GM23338 (cell line): ENCODE data around the gene MGRN1. TPM values are rescaled to one million over a fixed set of nuclear protein-coding genes. Genes with fewer than 3 reads are reported as not detected.

ENCODE experiments used
- ATAC-seq: fragments of 200-7000 bp; cut with Tn5 transposase; 3 replicates; pipeline ENCODE4 v1.9.1; 2020
- DNase-seq: peaks from one replicate; pipeline ENCODE4 v3.0.0-alpha.2; 2015; ENCODE audit warnings: low spot score
- H2AFZ ChIP-seq: fragments of 200-600 bp; sonication (generic); 2 replicates; pipeline ENCODE4 v1.8.0; 2016; ENCODE audit warnings: antibody characterized with exemption, mild to moderate bottlenecking, moderate library complexity
- H3F3A ChIP-seq: fragments of 200-600 bp; sonication (generic); replicated peaks from 2 replicates; pipeline ENCODE4 v1.8.0; 2017; ENCODE audit warnings: antibody characterized with exemption, mixed run types, low read depth
- H3K27ac ChIP-seq: fragments of 200-600 bp; sonication (generic); 2 replicates; pipeline ENCODE4 v1.6.1; 2016; ENCODE audit warnings: low read depth
- H3K27me3 ChIP-seq: fragments of 200-600 bp; sonication (generic); 2 replicates; pipeline ENCODE4 v1.8.0; 2016; ENCODE audit warnings: mild to moderate bottlenecking, mixed run types, moderate library complexity; ENCODE audit not compliant: insufficient read depth
- H3K36me3 ChIP-seq: fragments of 200-600 bp; sonication (generic); 2 replicates; pipeline ENCODE4 v1.8.0; 2016; ENCODE audit warnings: mild to moderate bottlenecking; ENCODE audit not compliant: insufficient read depth
- H3K4me1 ChIP-seq: fragments of 200-600 bp; sonication (generic); 2 replicates; pipeline ENCODE4 v1.8.0; 2016; ENCODE audit warnings: mild to moderate bottlenecking, moderate library complexity; ENCODE audit not compliant: insufficient read depth
- H3K4me2 ChIP-seq: fragments of 200-600 bp; sonication (generic); 2 replicates; pipeline ENCODE4 v1.7.1; 2017; ENCODE audit warnings: mixed run types
- H3K4me3 ChIP-seq: fragments of 200-600 bp; sonication (generic); 2 replicates; pipeline ENCODE4 v1.6.1; 2016; ENCODE audit warnings: mixed run types
- H3K79me2 ChIP-seq: fragments of 200-600 bp; sonication (generic); replicated peaks from 2 replicates; pipeline ENCODE4 v1.8.0; 2017; ENCODE audit warnings: mild to moderate bottlenecking; ENCODE audit not compliant: insufficient read depth
- H3K9me2 ChIP-seq: fragments of 200-600 bp; sonication (generic); 2 replicates; pipeline ENCODE4 v1.8.0; 2017; ENCODE audit not compliant: insufficient read depth
- H4K20me1 ChIP-seq: fragments of 200-600 bp; sonication (generic); replicated peaks from 2 replicates; pipeline ENCODE4 v1.8.0; 2017; ENCODE audit warnings: mild to moderate bottlenecking; ENCODE audit not compliant: insufficient read depth
- H3K27ac Mint-ChIP-seq: 2 replicates; pipeline ENCODE4 v1.8.0; 2020; ENCODE audit warnings: inconsistent platforms, mild to moderate bottlenecking, moderate library complexity, mixed read lengths
- H3K27me3 Mint-ChIP-seq: 3 replicates; pipeline ENCODE4 v1.8.0; 2022; ENCODE audit warnings: low read depth, mild to moderate bottlenecking, moderate library complexity, mixed read lengths, inconsistent platforms; ENCODE audit not compliant: insufficient read depth, poor library complexity
- H3K36me3 Mint-ChIP-seq: 3 replicates; pipeline ENCODE4 v1.8.0; 2021; ENCODE audit warnings: low read depth, mild to moderate bottlenecking, inconsistent platforms, moderate library complexity, mixed read lengths
- H3K4me1 Mint-ChIP-seq: 3 replicates; pipeline ENCODE4 v1.8.0; 2020; ENCODE audit warnings: mild to moderate bottlenecking, inconsistent platforms, mixed read lengths
- H3K4me3 Mint-ChIP-seq: 3 replicates; pipeline ENCODE4 v1.8.0; 2021; ENCODE audit warnings: moderate library complexity, mild to moderate bottlenecking, inconsistent platforms, mixed read lengths
- H3K9me3 Mint-ChIP-seq: 3 replicates; pipeline ENCODE4 v1.8.0; 2020; ENCODE audit warnings: moderate library complexity, mild to moderate bottlenecking, inconsistent platforms, mixed read lengths
- CREB1 ChIP-seq: fragments of 250-450 bp; sonication (Bioruptor Pico); IDR thresholded peaks from 2 replicates; pipeline ENCODE4 v1.5.0; 2020; ENCODE audit warnings: low read depth, mild to moderate bottlenecking, moderate library complexity
- EZH2 ChIP-seq: fragments of 200-600 bp; sonication (generic); IDR thresholded peaks from one replicate; pipeline ENCODE4 v1.8.0; 2017; ENCODE audit warnings: antibody characterized with exemption, mild to moderate bottlenecking, low read depth; ENCODE audit not compliant: unreplicated experiment
- JUNB ChIP-seq: IDR thresholded peaks from one replicate; pipeline ENCODE4 v1.6.1; 2016; ENCODE audit warnings: antibody characterized with exemption; ENCODE audit not compliant: unreplicated experiment
- POLR2AphosphoS5 ChIP-seq: IDR thresholded peaks from 2 replicates; pipeline ENCODE4 v1.6.1; 2016; ENCODE audit warnings: antibody characterized with exemption, low read depth
- polyA plus RNA-seq: library from polyadenylated mRNA; unstranded; fragments of >200 nt; fragmentation: Nextera tagmentation; extraction: Ambion mirVana; gene quantifications from 2 replicates; pipeline ENCODE4 v1.2.1, GENCODE V29; 2016
- total RNA-seq: library from RNA; depleted of rRNA; stranded (reverse); fragments of >200 nt; shearing (Covaris generic); gene quantifications from 2 replicates; pipeline ENCODE4 v1.2.3, GENCODE V29; 2014
- TF ChIP-seq, protein P1 (sequence below): fragments of 250-450 bp; sonication (Bioruptor Pico); IDR thresholded peaks from 2 replicates; pipeline ENCODE4 v1.5.0; 2020; ENCODE audit warnings: mild to moderate bottlenecking, moderate library complexity

MGRN1 gene
- total and polyA plus RNA-seq, 2 experiments from 2014 or later, result 13.1 to 71.8 TPM

DNA sequence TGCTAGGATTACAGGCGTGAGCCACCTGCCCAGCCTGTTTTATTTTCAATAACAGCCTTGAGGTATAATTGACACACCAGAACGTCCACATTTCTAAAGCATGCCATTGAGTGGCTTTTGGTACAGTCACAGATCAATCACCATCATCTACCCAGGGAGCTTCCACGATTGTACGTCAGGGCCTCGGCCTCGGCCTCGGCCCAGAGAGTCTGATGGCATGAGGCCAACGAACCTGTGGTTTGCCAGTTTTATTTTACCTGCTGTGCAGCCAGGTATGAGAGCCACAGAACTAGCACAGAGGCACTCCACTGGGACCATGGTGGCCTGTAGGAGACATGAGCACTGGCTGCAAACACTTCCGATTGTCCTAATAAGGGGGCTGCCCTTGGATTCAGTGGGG lies 18.3 kb upstream of the MGRN1 start (continued):
- TF ChIP-seq, protein P1, sequence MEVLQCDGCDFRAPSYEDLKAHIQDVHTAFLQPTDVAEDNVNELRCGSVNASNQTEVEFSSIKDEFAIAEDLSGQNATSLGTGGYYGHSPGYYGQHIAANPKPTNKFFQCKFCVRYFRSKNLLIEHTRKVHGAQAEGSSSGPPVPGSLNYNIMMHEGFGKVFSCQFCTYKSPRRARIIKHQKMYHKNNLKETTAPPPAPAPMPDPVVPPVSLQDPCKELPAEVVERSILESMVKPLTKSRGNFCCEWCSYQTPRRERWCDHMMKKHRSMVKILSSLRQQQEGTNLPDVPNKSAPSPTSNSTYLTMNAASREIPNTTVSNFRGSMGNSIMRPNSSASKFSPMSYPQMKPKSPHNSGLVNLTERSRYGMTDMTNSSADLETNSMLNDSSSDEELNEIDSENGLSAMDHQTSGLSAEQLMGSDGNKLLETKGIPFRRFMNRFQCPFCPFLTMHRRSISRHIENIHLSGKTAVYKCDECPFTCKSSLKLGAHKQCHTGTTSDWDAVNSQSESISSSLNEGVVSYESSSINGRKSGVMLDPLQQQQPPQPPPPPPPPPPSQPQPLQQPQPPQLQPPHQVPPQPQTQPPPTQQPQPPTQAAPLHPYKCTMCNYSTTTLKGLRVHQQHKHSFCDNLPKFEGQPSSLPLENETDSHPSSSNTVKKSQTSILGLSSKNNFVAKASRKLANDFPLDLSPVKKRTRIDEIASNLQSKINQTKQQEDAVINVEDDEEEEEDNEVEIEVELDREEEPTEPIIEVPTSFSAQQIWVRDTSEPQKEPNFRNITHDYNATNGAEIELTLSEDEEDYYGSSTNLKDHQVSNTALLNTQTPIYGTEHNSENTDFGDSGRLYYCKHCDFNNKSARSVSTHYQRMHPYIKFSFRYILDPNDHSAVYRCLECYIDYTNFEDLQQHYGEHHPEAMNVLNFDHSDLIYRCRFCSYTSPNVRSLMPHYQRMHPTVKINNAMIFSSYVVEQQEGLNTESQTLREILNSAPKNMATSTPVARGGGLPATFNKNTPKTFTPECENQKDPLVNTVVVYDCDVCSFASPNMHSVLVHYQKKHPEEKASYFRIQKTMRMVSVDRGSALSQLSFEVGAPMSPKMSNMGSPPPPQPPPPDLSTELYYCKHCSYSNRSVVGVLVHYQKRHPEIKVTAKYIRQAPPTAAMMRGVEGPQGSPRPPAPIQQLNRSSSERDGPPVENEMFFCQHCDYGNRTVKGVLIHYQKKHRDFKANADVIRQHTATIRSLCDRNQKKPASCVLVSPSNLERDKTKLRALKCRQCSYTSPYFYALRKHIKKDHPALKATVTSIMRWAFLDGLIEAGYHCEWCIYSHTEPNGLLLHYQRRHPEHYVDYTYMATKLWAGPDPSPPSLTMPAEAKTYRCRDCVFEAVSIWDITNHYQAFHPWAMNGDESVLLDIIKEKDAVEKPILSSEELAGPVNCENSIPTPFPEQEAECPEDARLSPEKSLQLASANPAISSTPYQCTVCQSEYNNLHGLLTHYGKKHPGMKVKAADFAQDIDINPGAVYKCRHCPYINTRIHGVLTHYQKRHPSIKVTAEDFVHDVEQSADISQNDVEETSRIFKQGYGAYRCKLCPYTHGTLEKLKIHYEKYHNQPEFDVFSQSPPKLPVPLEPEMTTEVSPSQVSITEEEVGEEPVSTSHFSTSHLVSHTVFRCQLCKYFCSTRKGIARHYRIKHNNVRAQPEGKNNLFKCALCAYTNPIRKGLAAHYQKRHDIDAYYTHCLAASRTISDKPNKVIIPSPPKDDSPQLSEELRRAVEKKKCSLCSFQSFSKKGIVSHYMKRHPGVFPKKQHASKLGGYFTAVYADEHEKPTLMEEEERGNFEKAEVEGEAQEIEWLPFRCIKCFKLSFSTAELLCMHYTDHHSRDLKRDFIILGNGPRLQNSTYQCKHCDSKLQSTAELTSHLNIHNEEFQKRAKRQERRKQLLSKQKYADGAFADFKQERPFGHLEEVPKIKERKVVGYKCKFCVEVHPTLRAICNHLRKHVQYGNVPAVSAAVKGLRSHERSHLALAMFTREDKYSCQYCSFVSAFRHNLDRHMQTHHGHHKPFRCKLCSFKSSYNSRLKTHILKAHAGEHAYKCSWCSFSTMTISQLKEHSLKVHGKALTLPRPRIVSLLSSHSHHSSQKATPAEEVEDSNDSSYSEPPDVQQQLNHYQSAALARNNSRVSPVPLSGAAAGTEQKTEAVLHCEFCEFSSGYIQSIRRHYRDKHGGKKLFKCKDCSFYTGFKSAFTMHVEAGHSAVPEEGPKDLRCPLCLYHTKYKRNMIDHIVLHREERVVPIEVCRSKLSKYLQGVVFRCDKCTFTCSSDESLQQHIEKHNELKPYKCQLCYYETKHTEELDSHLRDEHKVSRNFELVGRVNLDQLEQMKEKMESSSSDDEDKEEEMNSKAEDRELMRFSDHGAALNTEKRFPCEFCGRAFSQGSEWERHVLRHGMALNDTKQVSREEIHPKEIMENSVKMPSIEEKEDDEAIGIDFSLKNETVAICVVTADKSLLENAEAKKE, result no peak

DNA sequence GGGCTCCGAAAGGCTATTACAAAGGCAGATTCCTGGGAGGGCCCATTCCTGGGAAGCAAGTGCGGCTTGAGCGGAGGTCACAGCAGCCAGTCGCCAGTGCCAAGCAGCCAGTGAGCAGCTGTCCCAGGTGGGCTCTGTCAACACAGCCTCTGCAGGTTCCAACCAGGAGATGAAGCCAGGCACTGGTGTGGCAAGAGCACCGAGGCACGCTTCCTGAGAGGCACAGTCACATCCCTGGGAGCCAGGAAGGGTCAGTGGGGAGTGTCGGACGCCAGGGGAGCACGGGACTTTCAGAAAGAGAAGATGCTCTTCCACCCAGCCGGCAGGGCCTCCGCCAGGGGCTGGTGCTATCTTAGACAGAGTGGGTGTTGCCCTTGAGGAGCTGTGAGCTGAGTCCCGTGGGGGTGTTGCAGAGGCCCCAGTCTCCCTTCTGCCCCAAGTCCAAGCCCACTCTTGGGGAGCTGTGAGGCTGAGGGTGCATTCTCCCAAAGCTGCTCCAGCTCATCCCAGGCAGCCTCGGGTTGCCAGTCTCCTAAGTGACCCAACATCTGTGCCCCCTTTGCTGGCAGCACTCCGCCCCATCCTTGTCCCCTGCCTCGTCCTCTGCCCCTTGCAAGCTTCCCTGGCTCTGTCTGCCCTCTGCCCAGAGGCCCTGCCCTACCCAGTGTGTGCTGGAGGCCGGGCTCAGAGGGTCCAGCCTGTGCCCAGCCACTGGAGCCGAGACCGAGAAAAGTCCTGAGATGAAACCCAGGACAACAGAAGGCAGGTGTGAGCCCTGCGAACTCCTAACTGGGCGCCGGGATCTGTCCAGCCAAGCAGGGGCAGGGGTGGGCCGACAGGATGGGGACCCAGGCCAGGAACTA lies 16.6 kb upstream of the MGRN1 start:
- no peak overlapping the region for H2AFZ ChIP-seq
- no peak for ATAC-seq
- H3F3A ChIP-seq, result peaks cover 3% of the 10 kb centered on the region
- H3K36me3 ChIP-seq, result no peaks in the 10 kb centered on the region
- Mint-ChIP-seq H3K4me1 (peaks cover 16% of the 10 kb centered on the region), H3K36me3 (peaks cover 12% of the 10 kb centered on the region), H3K27ac (no peak overlapping the region; the same call in 1 of the 2 replicates), H3K27me3 (peaks cover 18% of the 10 kb centered on the region), H3K4me3 (no peak overlapping the region), H3K9me3 (no peaks in the 10 kb centered on the region)
- TF ChIP-seq EZH2, result no peak
- no peak for TF ChIP-seq POLR2AphosphoS5
- TF ChIP-seq, protein P1, result no peak
- TF ChIP-seq JUNB, result no peak
- no peak for TF ChIP-seq CREB1 (CRISPR knock-in tag)
- no peaks in the 10 kb centered on the region for H3K27me3 ChIP-seq
- no peak overlapping the region for H3K4me3 ChIP-seq
- no peak overlapping the region for H3K27ac ChIP-seq
- no peaks in the 10 kb centered on the region for H3K9me2 ChIP-seq
- no peak overlapping the region for H3K4me2 ChIP-seq
- H3K79me2 ChIP-seq, result peaks cover 31% of the 10 kb centered on the region
- no peak for DNase-seq
- H4K20me1 ChIP-seq, result peaks cover 4% of the 10 kb centered on the region
- peaks cover 18% of the 10 kb centered on the region for H3K4me1 ChIP-seq
